Hypothalamus (tissue), 51 donors: ENCODE measurements around the gene OASL.

Source experiments
- DNase-seq, 51 donors: peaks; one replicate each; lab custom pipeline; 2025; lab: John Stamatoyannopoulos, UW

Gene OASL

DNA sequence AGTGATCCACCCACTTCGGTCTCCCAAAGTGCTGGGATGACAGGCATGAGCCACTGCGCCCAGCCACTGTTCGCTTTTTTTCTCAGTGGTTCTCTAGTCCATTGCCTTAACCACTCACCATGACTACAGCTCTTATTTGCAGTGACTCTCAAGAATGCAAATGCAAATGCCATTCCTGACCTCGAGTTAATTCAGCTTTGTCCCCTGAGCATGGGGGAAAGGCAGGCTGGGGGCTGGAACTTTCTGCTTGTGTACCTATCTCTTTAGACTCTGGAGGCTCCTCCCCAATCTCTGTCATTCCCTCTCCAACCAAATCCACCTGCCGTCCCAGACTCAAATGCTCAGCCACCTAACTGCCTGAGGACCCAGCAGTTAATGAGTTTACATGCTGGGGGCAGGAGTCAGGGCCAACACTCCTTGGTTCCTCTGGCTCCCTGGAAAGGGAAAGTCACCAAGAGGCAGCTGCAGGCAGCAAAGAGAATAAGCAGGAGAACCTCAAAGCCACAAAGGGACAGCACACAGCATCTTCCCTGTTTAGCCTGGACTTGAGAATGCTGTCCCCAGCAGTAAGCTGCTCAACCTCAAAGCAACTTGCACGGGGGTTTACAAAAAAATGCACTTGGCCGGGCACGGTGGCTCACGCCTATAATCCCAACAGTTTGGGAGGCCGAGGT, 66.0 kb downstream of the OASL start:
- DNase-seq: peak in 2 of 51 donors; percentile 1 to 6

GRCh38 chr12:120971299-120972180, 67.5 kb downstream of the OASL start:
- DNase-seq: peak in 14 of 51 donors; percentile 0 to 34 (median 4)

- DNase-seq: no peak
Measured at GRCh38 chr12:120970310-120970709, 68.7 kb downstream of the OASL start.
